ENCODE results near the gene ONECUT3. TPM values are rescaled to one million over a fixed set of nuclear protein-coding genes. Genes with fewer than 3 reads are reported as not detected.

ONECUT3 gene
- total RNA-seq, 1 experiment from 2014 or later: 0.04 TPM

DNA sequence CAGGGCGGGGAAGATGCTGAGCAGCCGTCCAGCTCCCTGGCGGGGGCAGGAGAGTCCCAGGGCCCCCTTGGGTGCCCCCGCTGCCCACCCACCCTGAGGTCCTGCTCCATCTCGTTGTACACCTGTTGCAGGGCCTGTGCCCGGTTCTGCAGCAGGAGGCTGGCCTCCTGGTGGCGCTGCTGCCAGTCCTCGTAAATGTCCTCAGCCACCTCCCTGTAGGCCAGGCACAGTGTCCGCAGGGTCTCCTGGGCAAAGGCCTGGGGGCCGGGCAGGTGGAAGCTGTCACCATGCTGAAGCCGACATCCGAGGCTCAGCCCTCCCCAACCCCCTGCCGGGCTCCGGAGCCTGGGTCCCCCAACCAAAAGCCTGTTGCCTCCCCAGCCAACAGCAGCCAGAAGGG, 38.6 kb downstream of the ONECUT3 start:
- ATAC-seq (no peak), DNase-seq (ENCODE audit: low spot score) (no peak)
- H3K4me1 Mint-ChIP-seq: peaks cover 12% of the 10 kb centered on the region
- TF ChIP-seq NR3C1 (CRISPR knock-in tag; conservative IDR thresholded peaks at IDR 0.05; ENCODE audit: low read depth) (no peak), ELF4 (CRISPR knock-in tag; IDR thresholded peaks at IDR 0.05; ENCODE audit: low read depth) (no peak), GTF2I (CRISPR knock-in tag; conservative IDR thresholded peaks at IDR 0.05) (no peak), NFE2L1 (CRISPR knock-in tag; IDR thresholded peaks at IDR 0.05) (no peak), NR2C2 (CRISPR knock-in tag; IDR thresholded peaks at IDR 0.05) (no peak), FOXJ3 (CRISPR knock-in tag; IDR thresholded peaks at IDR 0.05; ENCODE audit: borderline replicate concordance) (no peak), ZNF416 (CRISPR knock-in tag; IDR thresholded peaks at IDR 0.05) (no peak), HMGA2 (CRISPR knock-in tag; IDR thresholded peaks at IDR 0.05) (no peak), EMX1 (CRISPR knock-in tag; IDR thresholded peaks at IDR 0.05) (no peak), TEAD4 (CRISPR knock-in tag; IDR thresholded peaks at IDR 0.05) (no peak), TEAD1 (CRISPR knock-in tag; IDR thresholded peaks at IDR 0.05) (no peak), RELA (CRISPR knock-in tag; IDR thresholded peaks at IDR 0.05; ENCODE audit: borderline replicate concordance) (no peak), OVOL2 (CRISPR knock-in tag; IDR thresholded peaks at IDR 0.05; ENCODE audit: borderline replicate concordance) (no peak)
- TF ChIP-seq, protein P1, sequence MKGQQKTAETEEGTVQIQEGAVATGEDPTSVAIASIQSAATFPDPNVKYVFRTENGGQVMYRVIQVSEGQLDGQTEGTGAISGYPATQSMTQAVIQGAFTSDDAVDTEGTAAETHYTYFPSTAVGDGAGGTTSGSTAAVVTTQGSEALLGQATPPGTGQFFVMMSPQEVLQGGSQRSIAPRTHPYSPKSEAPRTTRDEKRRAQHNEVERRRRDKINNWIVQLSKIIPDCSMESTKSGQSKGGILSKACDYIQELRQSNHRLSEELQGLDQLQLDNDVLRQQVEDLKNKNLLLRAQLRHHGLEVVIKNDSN (CRISPR knock-in tag; IDR thresholded peaks at IDR 0.05): no peak
- TF ChIP-seq, protein P2, sequence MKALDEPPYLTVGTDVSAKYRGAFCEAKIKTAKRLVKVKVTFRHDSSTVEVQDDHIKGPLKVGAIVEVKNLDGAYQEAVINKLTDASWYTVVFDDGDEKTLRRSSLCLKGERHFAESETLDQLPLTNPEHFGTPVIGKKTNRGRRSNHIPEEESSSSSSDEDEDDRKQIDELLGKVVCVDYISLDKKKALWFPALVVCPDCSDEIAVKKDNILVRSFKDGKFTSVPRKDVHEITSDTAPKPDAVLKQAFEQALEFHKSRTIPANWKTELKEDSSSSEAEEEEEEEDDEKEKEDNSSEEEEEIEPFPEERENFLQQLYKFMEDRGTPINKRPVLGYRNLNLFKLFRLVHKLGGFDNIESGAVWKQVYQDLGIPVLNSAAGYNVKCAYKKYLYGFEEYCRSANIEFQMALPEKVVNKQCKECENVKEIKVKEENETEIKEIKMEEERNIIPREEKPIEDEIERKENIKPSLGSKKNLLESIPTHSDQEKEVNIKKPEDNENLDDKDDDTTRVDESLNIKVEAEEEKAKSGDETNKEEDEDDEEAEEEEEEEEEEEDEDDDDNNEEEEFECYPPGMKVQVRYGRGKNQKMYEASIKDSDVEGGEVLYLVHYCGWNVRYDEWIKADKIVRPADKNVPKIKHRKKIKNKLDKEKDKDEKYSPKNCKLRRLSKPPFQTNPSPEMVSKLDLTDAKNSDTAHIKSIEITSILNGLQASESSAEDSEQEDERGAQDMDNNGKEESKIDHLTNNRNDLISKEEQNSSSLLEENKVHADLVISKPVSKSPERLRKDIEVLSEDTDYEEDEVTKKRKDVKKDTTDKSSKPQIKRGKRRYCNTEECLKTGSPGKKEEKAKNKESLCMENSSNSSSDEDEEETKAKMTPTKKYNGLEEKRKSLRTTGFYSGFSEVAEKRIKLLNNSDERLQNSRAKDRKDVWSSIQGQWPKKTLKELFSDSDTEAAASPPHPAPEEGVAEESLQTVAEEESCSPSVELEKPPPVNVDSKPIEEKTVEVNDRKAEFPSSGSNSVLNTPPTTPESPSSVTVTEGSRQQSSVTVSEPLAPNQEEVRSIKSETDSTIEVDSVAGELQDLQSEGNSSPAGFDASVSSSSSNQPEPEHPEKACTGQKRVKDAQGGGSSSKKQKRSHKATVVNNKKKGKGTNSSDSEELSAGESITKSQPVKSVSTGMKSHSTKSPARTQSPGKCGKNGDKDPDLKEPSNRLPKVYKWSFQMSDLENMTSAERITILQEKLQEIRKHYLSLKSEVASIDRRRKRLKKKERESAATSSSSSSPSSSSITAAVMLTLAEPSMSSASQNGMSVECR (CRISPR knock-in tag; IDR thresholded peaks at IDR 0.05; ENCODE audit: borderline replicate concordance): no peak
- TF ChIP-seq, protein P3, sequence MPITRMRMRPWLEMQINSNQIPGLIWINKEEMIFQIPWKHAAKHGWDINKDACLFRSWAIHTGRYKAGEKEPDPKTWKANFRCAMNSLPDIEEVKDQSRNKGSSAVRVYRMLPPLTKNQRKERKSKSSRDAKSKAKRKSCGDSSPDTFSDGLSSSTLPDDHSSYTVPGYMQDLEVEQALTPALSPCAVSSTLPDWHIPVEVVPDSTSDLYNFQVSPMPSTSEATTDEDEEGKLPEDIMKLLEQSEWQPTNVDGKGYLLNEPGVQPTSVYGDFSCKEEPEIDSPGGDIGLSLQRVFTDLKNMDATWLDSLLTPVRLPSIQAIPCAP (CRISPR knock-in tag; IDR thresholded peaks at IDR 0.05): no peak
- POLR2A ChIA-PET: no interaction called here
- CTCF ChIA-PET: interaction anchor here (0.6 to 12.5 kb wide), 9 partner anchors 10 to 309 kb away, joined by 3 to 161 read pairs (median 6); no protein-coding TSS in a partner anchor
- no peak overlapping the region for H3K27ac Mint-ChIP-seq
- H3K36me3 Mint-ChIP-seq: no peaks in the 10 kb centered on the region
- H3K9me3 Mint-ChIP-seq: peaks cover 6% of the 10 kb centered on the region; the same call in 1 of the 2 replicates
- peaks cover 28% of the 10 kb centered on the region for H3K27me3 Mint-ChIP-seq (ENCODE audit: low read depth)
- H3K4me3 Mint-ChIP-seq: no peak overlapping the region

DNA sequence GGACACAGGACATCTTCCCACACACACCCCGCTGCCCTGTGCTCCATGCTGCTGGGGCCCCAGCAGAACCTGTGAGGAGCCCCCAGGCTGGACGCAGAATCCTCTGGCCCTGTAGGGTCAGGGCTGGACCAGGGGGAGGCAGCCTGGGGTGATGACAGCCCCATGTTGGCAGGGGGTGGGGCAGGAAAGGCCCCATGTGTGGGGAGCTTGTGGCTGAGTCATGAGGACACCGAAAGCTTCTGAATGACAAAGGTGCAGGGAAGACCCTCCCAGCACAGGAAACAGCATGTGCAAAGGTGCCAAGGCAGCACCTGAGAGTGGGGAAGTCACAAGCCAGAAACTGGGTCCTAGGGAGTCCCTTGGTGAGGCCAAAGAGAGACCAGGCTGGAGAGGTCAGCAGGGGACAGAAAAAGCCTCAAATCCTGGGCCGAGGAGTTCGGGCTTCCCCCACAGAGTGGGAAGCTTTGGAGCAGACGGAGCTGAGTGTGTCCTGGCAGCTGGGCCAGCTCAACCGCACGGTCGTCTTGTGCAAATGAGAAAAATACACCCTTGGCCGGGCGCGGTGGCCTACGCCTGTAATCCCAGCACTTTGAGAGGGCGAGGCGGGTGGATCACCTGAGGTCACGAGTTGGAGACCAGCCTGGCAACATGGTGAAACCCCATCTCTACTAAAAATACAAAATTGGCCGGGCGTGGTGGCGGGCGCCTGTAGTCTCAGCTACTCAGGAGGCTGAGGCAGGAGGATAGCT, 41.3 kb downstream of the ONECUT3 start:
- peaks cover 6% of the 10 kb centered on the region; the same call in 1 of the 2 replicates for H3K9me3 Mint-ChIP-seq
- peaks cover 12% of the 10 kb centered on the region for H3K4me1 Mint-ChIP-seq
- POLR2A ChIA-PET: interaction anchor here (0.9 kb wide), 1 partner anchor 32 kb away, joined by 3 read pairs; no protein-coding TSS in a partner anchor
- H3K4me3 Mint-ChIP-seq: no peak overlapping the region
- no peak; the same call in 1 of the 2 replicates for ATAC-seq
- CTCF ChIA-PET: interaction anchor here (1.0 to 12.5 kb wide), 15 partner anchors 9 to 248 kb away, joined by 3 to 161 read pairs (median 5); no protein-coding TSS in a partner anchor
- H3K27ac Mint-ChIP-seq: peak overlapping the region; percentile 45; the same call in 1 of the 2 replicates
- DNase-seq (ENCODE audit: low spot score): no peak
- peaks cover 10% of the 10 kb centered on the region for H3K27me3 Mint-ChIP-seq (ENCODE audit: low read depth)
- no peaks in the 10 kb centered on the region for H3K36me3 Mint-ChIP-seq
- TF ChIP-seq, protein P2 (CRISPR knock-in tag; IDR thresholded peaks at IDR 0.05; ENCODE audit: borderline replicate concordance): no peak
- TF ChIP-seq, protein P1 (CRISPR knock-in tag; IDR thresholded peaks at IDR 0.05): no peak
- TF ChIP-seq ATF1 (CRISPR knock-in tag; IDR thresholded peaks at IDR 0.05) (no peak), FOXP1 (CRISPR knock-in tag; IDR thresholded peaks at IDR 0.05; ENCODE audit: borderline replicate concordance) (no peak), ZNF219 (CRISPR knock-in tag; IDR thresholded peaks at IDR 0.05; ENCODE audit: borderline replicate concordance) (no peak), ZNF317 (CRISPR knock-in tag; IDR thresholded peaks at IDR 0.05; ENCODE audit: borderline replicate concordance, low read depth) (no peak), JAZF1 (CRISPR knock-in tag; IDR thresholded peaks at IDR 0.05) (no peak)
- TF ChIP-seq, protein P4, sequence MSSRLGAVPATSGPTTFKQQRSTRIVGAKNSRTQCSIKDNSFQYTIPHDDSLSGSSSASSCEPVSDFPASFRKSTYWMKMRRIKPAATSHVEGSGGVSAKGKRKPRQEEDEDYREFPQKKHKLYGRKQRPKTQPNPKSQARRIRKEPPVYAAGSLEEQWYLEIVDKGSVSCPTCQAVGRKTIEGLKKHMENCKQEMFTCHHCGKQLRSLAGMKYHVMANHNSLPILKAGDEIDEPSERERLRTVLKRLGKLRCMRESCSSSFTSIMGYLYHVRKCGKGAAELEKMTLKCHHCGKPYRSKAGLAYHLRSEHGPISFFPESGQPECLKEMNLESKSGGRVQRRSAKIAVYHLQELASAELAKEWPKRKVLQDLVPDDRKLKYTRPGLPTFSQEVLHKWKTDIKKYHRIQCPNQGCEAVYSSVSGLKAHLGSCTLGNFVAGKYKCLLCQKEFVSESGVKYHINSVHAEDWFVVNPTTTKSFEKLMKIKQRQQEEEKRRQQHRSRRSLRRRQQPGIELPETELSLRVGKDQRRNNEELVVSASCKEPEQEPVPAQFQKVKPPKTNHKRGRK (CRISPR knock-in tag; IDR thresholded peaks at IDR 0.05; ENCODE audit: borderline replicate concordance): no peak

Data from WTC11 (cell line).